Retinal pigment epithelial cell (primary cell): ENCODE results near the gene MORF4L2.
A peak's percentile ranks its signal among the peaks of the same experiment; 100 is the strongest.
"Not testable (repeated sequence)": the region's sequence is repeated elsewhere in the genome, so short reads cannot be mapped to it uniquely, and the experiment has no call there.

Experiments
- DNase-seq: peaks from one replicate; pipeline ENCODE4 v3.0.0-alpha.2; 2010; ENCODE audit warnings: low read depth
- H3K4me3 ChIP-seq: 2 replicates; pipeline ENCODE4 v1.5.1; 2011; ENCODE audit warnings: mild to moderate bottlenecking, low read length, control low read depth, moderate library complexity
- CTCF ChIP-seq: conservative IDR thresholded peaks from 2 replicates; pipeline ENCODE4 v1.5.1; 2011; ENCODE audit warnings: low read depth, low read length, control low read depth, inconsistent platforms

The MORF4L2 gene

GRCh38 chrX:103644125-103644524, 42.4 kb downstream of the MORF4L2 start:
- TF ChIP-seq CTCF, result no peak
- no peak overlapping the region for H3K4me3 ChIP-seq
- DNase-seq, result no peak

GRCh38 chrX:103640401-103641155, 45.9 kb downstream of the MORF4L2 start:
- TF ChIP-seq CTCF, result no peak
- no peak overlapping the region for H3K4me3 ChIP-seq
- no peak for DNase-seq

DNA sequence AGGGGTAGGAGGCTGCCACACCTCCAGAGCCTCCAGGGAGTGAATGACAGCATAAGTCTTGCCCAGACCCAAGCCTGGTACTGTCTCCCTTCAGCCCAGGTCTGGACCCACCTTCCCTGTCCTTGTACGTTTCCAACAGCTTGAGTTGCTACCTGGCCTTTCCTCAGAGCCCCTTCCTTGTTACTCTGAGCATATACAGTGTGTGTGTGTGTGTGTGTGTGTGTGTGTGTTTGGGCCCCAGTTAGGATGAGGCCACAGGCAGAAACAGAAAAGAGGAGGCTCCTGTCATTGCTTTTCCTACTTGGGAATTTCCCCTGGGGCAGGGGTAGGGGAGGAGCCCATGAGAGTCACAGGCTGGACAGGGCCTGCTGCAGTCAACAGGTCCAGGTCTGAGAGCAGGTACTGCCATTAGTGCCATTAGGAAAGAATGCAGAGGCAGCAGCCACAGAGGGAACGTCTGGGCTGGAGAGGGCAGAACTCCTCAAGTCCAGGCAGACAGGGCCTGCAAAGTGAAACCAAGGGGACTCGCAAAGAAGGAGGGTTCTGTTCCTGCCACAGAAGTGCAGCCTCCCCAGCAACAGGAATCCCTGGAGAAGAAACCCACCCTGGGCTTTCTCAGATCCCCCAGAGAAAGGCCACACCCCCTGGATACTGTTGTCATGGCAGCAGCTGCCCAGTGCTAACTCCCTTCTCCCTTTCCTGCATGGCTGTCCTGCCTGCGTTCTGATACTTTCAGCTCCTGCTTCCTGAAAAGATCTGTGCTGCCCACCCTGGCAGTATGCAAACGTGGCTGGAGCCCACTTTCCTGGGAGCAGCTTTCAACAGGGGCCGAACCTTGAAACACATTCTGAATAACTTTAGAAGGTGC, 47.8 kb downstream of the MORF4L2 start:
- not testable (repeated sequence) for H3K4me3 ChIP-seq, DNase-seq

DNA sequence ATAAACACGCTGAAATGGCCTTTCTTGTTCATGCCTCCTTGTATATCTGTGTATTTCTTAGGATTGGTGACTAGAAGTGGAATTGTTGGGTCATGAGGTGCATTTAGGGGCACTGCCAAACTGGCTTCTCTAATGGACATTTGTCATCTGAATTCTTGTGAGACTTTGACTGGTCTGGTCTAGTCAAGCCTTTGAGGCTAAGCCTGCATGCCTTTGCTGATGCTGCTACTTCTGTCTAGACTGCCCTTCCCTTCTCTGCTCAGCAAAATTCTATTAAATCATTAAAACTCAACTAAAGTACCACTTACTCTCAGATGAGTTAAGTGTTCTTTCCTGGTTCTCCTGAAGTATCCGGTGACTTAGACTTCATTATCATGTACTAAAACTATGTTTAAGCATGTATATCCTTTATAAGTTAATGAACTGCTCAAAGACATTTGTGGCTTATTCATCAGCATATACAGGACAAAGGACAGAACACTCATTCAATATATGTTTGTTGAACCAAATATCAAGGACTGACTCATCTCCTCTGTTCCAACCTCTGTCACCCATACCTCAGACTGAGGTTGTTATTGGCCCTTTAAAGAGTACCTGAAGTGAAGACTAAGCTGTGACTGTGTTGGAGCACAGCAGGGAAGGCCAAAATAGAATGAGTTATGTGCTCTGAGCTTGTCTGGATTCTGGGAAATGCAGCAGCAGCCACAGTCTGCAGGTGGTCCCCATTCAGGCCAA, 48.7 kb downstream of the MORF4L2 start:
- no peak overlapping the region for H3K4me3 ChIP-seq
- no peak for DNase-seq
- no peak for TF ChIP-seq CTCF

DNA sequence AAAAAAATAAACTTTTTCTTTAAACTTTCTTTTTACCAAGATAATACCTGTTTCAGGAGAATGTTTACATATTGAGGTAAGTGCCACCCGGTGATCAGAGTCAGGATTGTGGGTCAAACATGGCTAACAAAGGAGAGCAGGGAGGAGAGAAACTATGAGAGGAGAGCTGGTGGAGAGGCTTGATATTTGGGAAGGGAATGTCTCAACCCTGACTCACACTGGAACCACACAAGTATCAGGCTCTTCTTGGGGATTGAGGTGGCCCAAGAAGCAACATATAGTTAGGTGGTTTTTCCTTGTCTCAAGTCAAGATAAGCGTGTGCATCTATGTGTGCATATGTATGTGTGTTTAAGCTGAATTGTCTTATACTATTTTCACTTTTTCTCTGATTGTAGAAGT, 51.1 kb downstream of the MORF4L2 start:
- no peak for TF ChIP-seq CTCF
- DNase-seq, result no peak
- H3K4me3 ChIP-seq, result no peak overlapping the region

DNA sequence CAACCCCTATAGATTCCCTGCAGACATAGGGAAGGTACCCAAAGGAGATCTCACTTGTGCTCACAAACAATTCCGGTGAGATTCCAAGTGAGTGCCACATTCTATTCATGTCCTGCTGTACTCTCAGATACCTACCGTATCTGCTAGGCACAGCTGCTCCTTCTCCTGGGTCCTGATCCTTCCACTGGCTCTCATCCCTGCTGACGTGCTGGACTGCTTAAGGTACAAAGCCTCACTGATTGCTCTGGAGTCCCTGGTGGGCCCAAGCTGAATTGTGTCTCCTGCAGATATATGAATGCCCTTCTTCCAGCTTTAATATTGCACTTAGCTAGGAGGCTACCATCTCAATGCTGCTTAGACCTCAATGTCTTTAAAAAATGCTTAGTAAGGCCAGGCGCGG, 55.4 kb downstream of the MORF4L2 start:
- no peak overlapping the region for H3K4me3 ChIP-seq
- DNase-seq, result no peak
- TF ChIP-seq CTCF, result no peak

- no peak for TF ChIP-seq CTCF
- DNase-seq, result no peak
- H3K4me3 ChIP-seq, result peak overlapping the region; percentile 74
Measured at GRCh38 chrX:103630171-103630511, 56.4 kb downstream of the MORF4L2 start.
